ENCODE data around the gene CCER1. TPM values are rescaled to one million over a fixed set of nuclear protein-coding genes. Genes with fewer than 3 reads are reported as not detected.
A peak's percentile ranks its signal among the peaks of the same experiment; 100 is the strongest.

Gene CCER1
- total RNA-seq, 1 donor from 2014 or later = not detected

DNA sequence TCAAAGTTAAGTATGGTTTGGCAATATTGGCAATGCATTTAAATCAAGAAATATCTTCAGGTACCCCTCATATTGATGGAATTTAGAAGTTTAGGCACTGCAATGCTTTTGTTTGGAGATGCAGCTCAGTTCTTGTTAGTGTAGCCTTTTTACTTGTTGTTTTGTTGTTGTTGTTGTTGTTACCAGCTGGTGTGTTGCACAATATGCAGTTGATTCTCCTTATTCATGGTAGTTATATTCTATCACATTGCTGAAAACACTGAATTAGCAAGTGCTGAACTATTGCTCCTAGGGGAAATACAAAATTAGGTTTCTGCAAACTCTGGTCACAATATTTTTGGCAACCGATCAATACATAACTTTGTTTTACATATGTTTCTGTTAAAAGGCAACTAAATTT lies 34.8 kb downstream of the CCER1 start:
- no peak for DNase-seq (ENCODE audit: low read depth in 2 of 2)

DNA sequence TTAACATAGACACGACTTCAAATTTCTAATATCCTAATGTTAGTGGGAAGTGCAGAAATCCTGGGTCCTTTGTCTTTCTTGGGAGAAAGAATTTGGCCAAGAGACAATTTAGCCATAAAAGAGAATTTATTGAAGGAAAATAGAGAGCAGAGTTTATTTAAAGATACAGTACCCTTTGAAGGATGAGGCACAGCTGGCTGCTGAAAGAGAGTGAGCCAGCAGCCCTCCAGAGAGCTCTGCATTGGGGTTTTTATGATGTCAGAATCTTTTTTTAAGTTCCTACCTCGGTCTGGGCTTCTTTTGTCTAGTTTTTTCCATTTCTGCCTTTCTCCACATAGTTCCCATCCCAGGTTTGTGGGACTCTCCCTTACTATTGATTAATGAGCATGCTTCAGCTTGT lies 37.5 kb downstream of the CCER1 start:
- no peak for DNase-seq (ENCODE audit: low read depth in 2 of 2)

GRCh38 chr12:90916516-90916915 lies 38.5 kb downstream of the CCER1 start:
- DNase-seq (ENCODE audit: low read depth in 2 of 2) = no peak

- DNase-seq (ENCODE audit: low read depth in 2 of 2) = no peak
Observed at GRCh38 chr12:90915353-90915752, 39.6 kb downstream of the CCER1 start.

GRCh38 chr12:90910958-90911357 lies 44.0 kb downstream of the CCER1 start:
- DNase-seq (ENCODE audit: low read depth in 2 of 2) = no peak

DNA sequence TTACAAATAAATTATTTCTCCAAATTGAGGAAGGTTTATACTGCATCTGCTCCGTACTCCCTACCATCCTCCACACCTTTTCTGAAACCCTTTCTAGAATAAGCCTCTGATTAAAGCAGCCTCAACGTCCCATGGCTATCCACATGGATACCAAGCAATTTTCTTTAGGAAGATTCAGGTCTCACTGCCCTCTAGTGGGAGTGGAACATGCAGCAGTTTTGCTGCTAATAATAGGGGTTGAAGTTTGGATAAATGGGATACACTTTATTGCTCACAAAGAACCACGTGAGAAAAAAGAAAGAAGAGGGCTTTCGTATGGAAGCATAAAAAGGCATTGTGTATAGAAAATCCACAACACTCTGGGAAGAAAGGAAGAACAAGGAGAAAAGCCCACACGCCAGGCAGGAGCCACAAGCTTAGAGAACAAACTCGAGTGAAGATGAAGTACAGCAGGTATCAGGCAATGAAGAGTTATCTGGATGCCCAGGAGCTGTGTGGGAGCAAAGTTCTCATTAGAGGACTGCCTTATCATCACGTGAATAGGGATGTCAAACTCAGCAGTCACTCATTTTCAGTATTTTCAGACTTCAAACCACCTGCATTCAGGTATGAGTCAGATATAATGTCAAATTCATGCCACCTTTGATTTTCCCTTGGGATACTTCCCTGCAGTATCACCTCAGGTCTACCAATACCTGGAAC lies 45.8 kb downstream of the CCER1 start:
- DNase-seq (ENCODE audit: low read depth in 2 of 2) = peak; percentile 49 to 81

- DNase-seq (ENCODE audit: low read depth in 2 of 2) = peak in 1 of 2 donors; percentile 90
Observed at GRCh38 chr12:90908465-90908864, 46.5 kb downstream of the CCER1 start.

GRCh38 chr12:90905691-90906370 lies 49.1 kb downstream of the CCER1 start:
- DNase-seq (ENCODE audit: low read depth in 2 of 2) = peak in 1 of 2 donors; percentile 47

DNA sequence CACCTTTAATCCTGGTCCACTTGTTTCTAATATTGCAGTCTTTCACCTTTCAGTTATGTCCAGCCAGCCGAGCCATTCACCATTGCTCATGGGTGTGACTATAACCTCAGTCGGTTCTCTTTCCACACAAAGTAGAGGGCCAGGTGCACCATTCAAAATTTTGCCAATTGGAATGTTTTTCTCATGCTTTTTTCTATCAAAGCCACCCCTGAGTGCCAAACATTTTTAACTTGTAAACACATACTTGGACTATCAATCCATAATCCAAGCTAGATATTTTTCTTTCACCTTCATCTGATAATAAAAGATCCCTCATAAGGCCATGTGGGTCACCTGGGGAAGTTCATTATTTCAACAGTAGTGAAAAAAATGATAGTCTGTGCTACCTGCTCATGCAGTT lies 52.4 kb downstream of the CCER1 start:
- no peak for DNase-seq (ENCODE audit: low read depth in 2 of 2)

Other genes with a start within 250 kb of the CCER1 start
- not detected in 2 replicates for gene EPYC, start 49.8 kb upstream of the CCER1 start, total RNA-seq
- gene KERA, start 102.8 kb upstream of the CCER1 start, total RNA-seq = not detected in 2 replicates
- not detected in 2 replicates for gene LUM, start 156.3 kb upstream of the CCER1 start, total RNA-seq
- gene DCN, start 227.6 kb upstream of the CCER1 start, total RNA-seq = 0.20 TPM in 1 of 2 replicates, not detected in the other